ENCODE results near the gene OR2A25.

- TF ChIP-seq CTCF (IDR thresholded peaks at IDR 0.05; ENCODE audit: poor library complexity) (no peak), EZH2 (IDR thresholded peaks at IDR 0.05; ENCODE audit: borderline replicate concordance) (no peak)
These were observed 4.8 kb downstream of the OR2A25 start for GRCh38 chr7:144074374-144074773.
